ENCODE measurements around the gene OR6K2.
"Not testable (repeated sequence)": the region's sequence is repeated elsewhere in the genome, so short reads cannot be mapped to it uniquely, and the experiment has no call there.

Gene OR6K2

GRCh38 chr1:158694596-158694995 lies 5.9 kb downstream of the OR6K2 start:
- H3K4me1 Mint-ChIP-seq (ENCODE audit: low read depth): no peaks in the 10 kb centered on the region
- no peak for DNase-seq (ENCODE audit: low spot score)
- no peak overlapping the region for H3K4me3 Mint-ChIP-seq
- no peaks in the 10 kb centered on the region for H3K36me3 Mint-ChIP-seq (ENCODE audit: low read depth)
- peaks cover 3% of the 10 kb centered on the region for H3K27me3 Mint-ChIP-seq (ENCODE audit: low read depth)
- H3K27ac Mint-ChIP-seq: no peak overlapping the region
- peaks cover 3% of the 10 kb centered on the region for H3K9me3 Mint-ChIP-seq

DNA sequence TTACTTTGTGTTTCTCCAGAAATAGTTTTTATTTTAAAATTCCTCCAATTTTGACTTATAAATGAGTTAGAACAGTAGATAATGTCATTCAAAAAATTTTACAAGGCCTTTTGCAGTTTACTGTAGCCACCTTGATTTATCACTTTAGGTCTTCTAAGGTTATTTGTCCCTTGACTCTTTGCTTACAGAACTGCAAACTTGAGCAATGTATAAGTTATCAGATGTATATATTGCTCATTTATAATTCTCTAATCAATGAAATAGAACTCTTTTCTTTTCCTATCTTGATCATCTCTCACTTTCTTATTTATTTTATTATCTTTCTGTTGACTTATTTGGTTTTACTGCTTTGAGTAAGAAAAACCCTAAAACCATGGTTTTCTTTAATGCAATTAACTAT lies 8.1 kb downstream of the OR6K2 start:
- no peak overlapping the region for H3K4me3 Mint-ChIP-seq
- H3K4me1 Mint-ChIP-seq (ENCODE audit: low read depth): no peaks in the 10 kb centered on the region
- H3K9me3 Mint-ChIP-seq: peaks cover 3% of the 10 kb centered on the region
- no peak overlapping the region for H3K27ac Mint-ChIP-seq
- no peak for DNase-seq (ENCODE audit: low spot score)
- no peaks in the 10 kb centered on the region for H3K36me3 Mint-ChIP-seq (ENCODE audit: low read depth)
- H3K27me3 Mint-ChIP-seq (ENCODE audit: low read depth): no peaks in the 10 kb centered on the region

- no peaks in the 10 kb centered on the region for H3K36me3 Mint-ChIP-seq (ENCODE audit: low read depth)
- no peak overlapping the region for H3K4me3 Mint-ChIP-seq
- H3K4me1 Mint-ChIP-seq (ENCODE audit: low read depth): no peaks in the 10 kb centered on the region
- no peak overlapping the region for H3K27ac Mint-ChIP-seq
- H3K9me3 Mint-ChIP-seq: peaks cover 3% of the 10 kb centered on the region
- no peak for DNase-seq (ENCODE audit: low spot score)
- H3K27me3 Mint-ChIP-seq (ENCODE audit: low read depth): no peaks in the 10 kb centered on the region
Observed at GRCh38 chr1:158691907-158692306, 8.5 kb downstream of the OR6K2 start.

GRCh38 chr1:158691149-158691548 lies 9.3 kb downstream of the OR6K2 start:
- H3K27me3 Mint-ChIP-seq (ENCODE audit: low read depth): not testable (repeated sequence)

DNA sequence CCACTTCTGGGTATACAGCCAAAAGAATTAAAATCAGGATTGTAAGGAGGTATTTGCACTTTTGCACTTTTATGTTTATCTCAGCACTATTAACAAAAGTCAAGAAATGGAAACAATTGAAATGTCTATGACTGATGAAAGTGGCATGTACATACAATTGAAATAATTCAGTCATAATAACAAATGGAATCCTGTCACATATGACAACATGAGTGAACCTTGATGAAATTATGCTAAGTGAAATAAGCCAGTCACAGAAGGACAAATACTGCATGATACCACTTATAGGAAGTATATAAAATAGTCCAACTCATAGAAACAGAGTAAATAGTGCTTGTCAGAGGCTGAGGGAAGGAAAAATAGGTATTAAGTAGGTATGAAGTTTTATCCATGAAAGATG lies 10.6 kb downstream of the OR6K2 start:
- no peaks in the 10 kb centered on the region for H3K4me1 Mint-ChIP-seq (ENCODE audit: low read depth)
- no peak overlapping the region for H3K27ac Mint-ChIP-seq
- H3K27me3 Mint-ChIP-seq (ENCODE audit: low read depth): peaks cover 4% of the 10 kb centered on the region
- DNase-seq (ENCODE audit: low spot score): no peak
- no peaks in the 10 kb centered on the region for H3K36me3 Mint-ChIP-seq (ENCODE audit: low read depth)
- H3K4me3 Mint-ChIP-seq: no peak overlapping the region
- peaks cover 3% of the 10 kb centered on the region for H3K9me3 Mint-ChIP-seq

More at GRCh38 chr1:158691149-158691548, 9.3 kb downstream of the OR6K2 start:
- not testable (repeated sequence) for H3K4me3 Mint-ChIP-seq; H3K4me1 Mint-ChIP-seq (ENCODE audit: low read depth); H3K36me3 Mint-ChIP-seq (ENCODE audit: low read depth); H3K9me3 Mint-ChIP-seq; DNase-seq (ENCODE audit: low spot score); H3K27ac Mint-ChIP-seq

GRCh38 chr1:158689110-158689509 lies 11.3 kb downstream of the OR6K2 start:
- H3K4me1 Mint-ChIP-seq (ENCODE audit: low read depth): no peaks in the 10 kb centered on the region
- H3K36me3 Mint-ChIP-seq (ENCODE audit: low read depth): no peaks in the 10 kb centered on the region
- DNase-seq (ENCODE audit: low spot score): no peak
- peaks cover 10% of the 10 kb centered on the region for H3K27me3 Mint-ChIP-seq (ENCODE audit: low read depth)
- H3K27ac Mint-ChIP-seq: no peak overlapping the region
- no peak overlapping the region for H3K4me3 Mint-ChIP-seq
- peaks cover 3% of the 10 kb centered on the region for H3K9me3 Mint-ChIP-seq

DNA sequence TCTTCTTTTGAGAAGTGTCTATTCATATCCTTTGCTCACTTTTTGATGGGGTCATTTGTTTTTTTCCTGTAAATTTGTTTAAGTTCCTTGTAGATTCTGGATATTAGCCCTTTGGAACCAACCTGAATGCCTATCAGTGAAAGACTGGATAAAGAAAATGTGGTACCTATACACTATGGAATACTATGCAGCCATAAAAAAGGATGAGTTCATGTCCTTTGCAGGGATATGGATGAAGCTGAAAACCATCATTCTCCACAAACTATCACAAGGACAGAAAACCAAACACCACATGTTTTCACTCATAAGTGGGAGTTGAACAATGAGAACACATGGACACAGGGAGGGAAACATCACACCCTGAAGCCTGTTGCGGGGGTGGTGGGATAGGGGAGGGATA lies 12.1 kb downstream of the OR6K2 start:
- H3K27me3 Mint-ChIP-seq (ENCODE audit: low read depth): peaks cover 10% of the 10 kb centered on the region
- not testable (repeated sequence) for H3K27ac Mint-ChIP-seq; DNase-seq (ENCODE audit: low spot score); H3K4me1 Mint-ChIP-seq (ENCODE audit: low read depth); H3K9me3 Mint-ChIP-seq; H3K36me3 Mint-ChIP-seq (ENCODE audit: low read depth); H3K4me3 Mint-ChIP-seq

DNA sequence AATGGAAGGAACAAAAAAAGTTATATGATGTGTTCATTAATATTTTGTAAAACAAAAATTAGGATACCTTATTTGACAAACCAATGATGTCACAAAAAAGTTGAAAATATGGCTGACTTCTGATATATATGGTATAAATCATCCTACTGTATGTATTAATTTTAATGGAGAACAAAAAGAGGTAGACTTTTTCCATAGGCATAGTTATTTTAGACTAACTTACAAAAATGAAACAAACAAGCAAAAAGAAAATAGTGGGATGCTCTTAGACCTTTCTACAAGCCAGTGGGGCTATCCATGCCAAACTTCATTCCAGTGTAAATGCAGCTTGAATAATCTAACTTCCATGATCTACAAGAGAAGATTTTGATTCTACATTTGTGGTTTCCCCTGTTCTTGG lies 13.4 kb downstream of the OR6K2 start:
- DNase-seq (ENCODE audit: low spot score): no peak
- Mint-ChIP-seq H3K36me3 (ENCODE audit: low read depth) (no peaks in the 10 kb centered on the region), H3K4me1 (ENCODE audit: low read depth) (no peaks in the 10 kb centered on the region), H3K9me3 (peaks cover 3% of the 10 kb centered on the region), H3K4me3 (no peak overlapping the region), H3K27me3 (ENCODE audit: low read depth) (peaks cover 16% of the 10 kb centered on the region), H3K27ac (no peak overlapping the region)

DNA sequence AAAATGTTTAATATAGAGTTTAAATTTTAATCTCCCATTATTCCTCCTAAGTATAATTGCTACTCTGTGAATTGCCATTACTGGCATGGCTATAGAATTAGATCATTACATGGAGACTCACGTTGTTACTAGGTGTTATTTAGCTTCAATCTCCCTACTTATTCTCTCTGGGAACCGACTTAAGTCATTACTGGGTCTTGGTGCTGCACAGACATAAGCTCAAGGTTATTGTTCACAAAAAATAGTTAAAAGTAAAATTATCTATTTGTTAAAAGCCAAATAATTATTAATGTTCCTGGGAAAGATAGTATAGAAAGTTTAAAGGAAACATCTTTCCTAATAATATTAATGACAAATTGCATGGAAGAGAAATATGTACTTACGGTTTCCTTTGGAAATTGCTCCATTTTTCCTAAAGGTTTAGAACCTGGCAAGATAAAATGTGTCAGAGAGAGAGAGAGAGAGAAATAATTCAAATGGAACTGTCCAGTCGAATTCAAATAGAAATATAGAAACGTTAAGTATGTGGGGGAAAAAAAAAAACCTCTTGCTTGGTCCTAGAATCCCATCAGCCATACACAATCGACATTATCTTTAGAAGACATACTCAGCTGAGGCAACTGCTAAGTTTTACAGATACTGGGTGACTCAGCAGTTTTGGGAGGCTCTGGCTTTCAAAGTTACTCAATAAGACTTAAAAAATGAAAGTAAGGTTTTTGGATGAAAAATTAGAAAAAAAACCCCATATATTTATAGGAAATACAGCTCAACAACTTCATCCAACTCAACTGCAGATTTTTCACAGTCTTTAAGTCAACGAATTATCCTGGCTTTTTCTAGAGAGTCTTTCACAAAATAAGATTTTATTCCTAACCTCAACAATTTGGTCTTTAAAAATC lies 14.1 kb downstream of the OR6K2 start, which contains the start of gene SPTA1:
SPTA1 (minus strand) TSS at position 605 of the 899 bp plus-strand sequence; CDS start at position 407, 198 bp downstream.
- no peak within 1 kb of the TSS for H3K4me3 Mint-ChIP-seq
- no peaks in the 10 kb centered on the region for H3K4me1 Mint-ChIP-seq (ENCODE audit: low read depth)
- peaks cover 3% of the 10 kb centered on the region for H3K9me3 Mint-ChIP-seq
- DNase-seq (ENCODE audit: low spot score): no peak
- no peak within 1 kb of the TSS for H3K27ac Mint-ChIP-seq
- H3K27me3 Mint-ChIP-seq (ENCODE audit: low read depth): peaks cover 16% of the 10 kb centered on the region
- no peaks in the 10 kb centered on the region for H3K36me3 Mint-ChIP-seq (ENCODE audit: low read depth)

GRCh38 chr1:158685085-158685484 lies 15.4 kb downstream of the OR6K2 start:
- H3K36me3 Mint-ChIP-seq (ENCODE audit: low read depth): no peaks in the 10 kb centered on the region
- peaks cover 1% of the 10 kb centered on the region for H3K9me3 Mint-ChIP-seq
- no peak for DNase-seq (ENCODE audit: low spot score)
- no peak overlapping the region for H3K4me3 Mint-ChIP-seq
- H3K27ac Mint-ChIP-seq: no peak overlapping the region
- peaks cover 16% of the 10 kb centered on the region for H3K27me3 Mint-ChIP-seq (ENCODE audit: low read depth)
- H3K4me1 Mint-ChIP-seq (ENCODE audit: low read depth): no peaks in the 10 kb centered on the region

- H3K4me3 Mint-ChIP-seq: no peak overlapping the region
- no peak for DNase-seq (ENCODE audit: low spot score)
- H3K9me3 Mint-ChIP-seq: no peaks in the 10 kb centered on the region
- H3K4me1 Mint-ChIP-seq (ENCODE audit: low read depth): no peaks in the 10 kb centered on the region
- no peaks in the 10 kb centered on the region for H3K36me3 Mint-ChIP-seq (ENCODE audit: low read depth)
- H3K27me3 Mint-ChIP-seq (ENCODE audit: low read depth): peaks cover 21% of the 10 kb centered on the region
- H3K27ac Mint-ChIP-seq: no peak overlapping the region
Observed at GRCh38 chr1:158681606-158682005, 18.8 kb downstream of the OR6K2 start.

DNA sequence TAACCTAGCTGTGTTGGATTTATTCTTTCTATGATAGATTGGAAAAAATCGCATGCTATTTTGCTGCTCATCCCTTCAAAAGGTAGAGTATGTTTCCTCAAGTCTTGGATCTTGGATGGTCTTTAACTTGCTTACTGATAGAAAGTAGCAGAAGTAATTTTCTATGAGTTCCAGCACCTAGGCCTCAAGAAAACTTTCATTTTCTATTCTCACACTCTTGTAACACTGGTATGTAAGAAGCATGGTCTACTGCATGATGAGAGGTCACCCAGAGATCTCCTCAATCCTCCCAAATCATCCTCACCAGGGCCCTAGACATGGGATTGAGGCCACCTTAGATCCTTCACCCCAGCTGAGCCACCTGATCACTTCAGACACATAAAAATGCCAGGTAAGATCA lies 21.2 kb downstream of the OR6K2 start:
- Mint-ChIP-seq H3K27me3 (ENCODE audit: low read depth) (peaks cover 11% of the 10 kb centered on the region), H3K9me3 (no peaks in the 10 kb centered on the region), H3K36me3 (ENCODE audit: low read depth) (no peaks in the 10 kb centered on the region), H3K4me3 (no peak overlapping the region), H3K27ac (no peak overlapping the region), H3K4me1 (ENCODE audit: low read depth) (peaks cover 2% of the 10 kb centered on the region)
- DNase-seq (ENCODE audit: low spot score): no peak

DNA sequence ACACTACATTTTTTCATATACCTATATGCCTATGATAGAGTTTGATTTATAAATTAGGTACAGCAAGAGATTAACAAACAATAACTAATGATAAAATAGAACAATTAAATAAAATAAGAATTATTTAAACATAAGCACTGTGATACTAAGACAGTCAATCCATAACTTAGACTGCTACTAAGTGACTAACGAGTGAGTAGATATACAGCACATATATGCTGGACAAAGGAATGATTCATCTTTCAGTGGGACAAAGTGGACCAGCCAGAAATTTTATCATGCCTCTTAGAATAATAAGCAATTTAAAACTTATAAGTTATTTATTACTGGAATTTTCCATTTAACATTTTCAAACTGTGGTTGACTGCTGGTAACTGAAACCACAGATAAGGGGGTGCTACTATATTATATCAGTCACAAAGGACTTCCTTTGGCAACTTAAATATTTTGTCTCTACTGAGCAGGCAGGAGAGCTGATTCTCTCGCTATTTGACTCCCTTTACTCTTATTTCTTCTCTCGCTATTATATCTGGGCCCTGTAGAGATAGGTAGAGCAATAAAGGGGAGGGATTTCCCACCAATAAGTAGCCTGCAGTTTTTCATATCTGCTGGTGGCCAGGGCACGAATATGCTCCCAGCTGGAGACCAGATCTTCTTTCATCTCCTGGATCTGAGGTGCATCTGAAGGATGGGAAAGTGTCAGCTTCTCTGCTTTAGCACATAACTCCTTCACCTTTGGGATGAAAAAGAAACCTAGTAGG lies 24.7 kb downstream of the OR6K2 start:
- H3K4me3 Mint-ChIP-seq: no peak overlapping the region
- peaks cover 9% of the 10 kb centered on the region for H3K27me3 Mint-ChIP-seq (ENCODE audit: low read depth)
- DNase-seq (ENCODE audit: low spot score): no peak
- no peak overlapping the region for H3K27ac Mint-ChIP-seq
- no peaks in the 10 kb centered on the region for H3K36me3 Mint-ChIP-seq (ENCODE audit: low read depth)
- peaks cover 2% of the 10 kb centered on the region for H3K4me1 Mint-ChIP-seq (ENCODE audit: low read depth)
- H3K9me3 Mint-ChIP-seq: no peaks in the 10 kb centered on the region

GRCh38 chr1:158674302-158674701 lies 26.1 kb downstream of the OR6K2 start:
- Mint-ChIP-seq H3K27ac (no peak overlapping the region), H3K4me3 (no peak overlapping the region), H3K27me3 (ENCODE audit: low read depth) (peaks cover 11% of the 10 kb centered on the region), H3K36me3 (ENCODE audit: low read depth) (no peaks in the 10 kb centered on the region), H3K9me3 (no peaks in the 10 kb centered on the region), H3K4me1 (ENCODE audit: low read depth) (peaks cover 2% of the 10 kb centered on the region)
- DNase-seq (ENCODE audit: low spot score): no peak
